IMR-90 (cell line): ENCODE data around the gene PRKCE. TPM values are rescaled to one million over a fixed set of nuclear protein-coding genes. Genes with fewer than 3 reads are reported as not detected.

ENCODE experiments used
- ATAC-seq: fragments of 200-7000 bp; cut with Tn5 transposase; 2 replicates; pipeline ENCODE4 v1.9.1; 2020; ENCODE audit warnings: low read depth, mild to moderate bottlenecking, moderate library complexity
- BruUV-seq: library from RNA; stranded (reverse); fragments of 400-500 nt; replicated peaks from 2 replicates; lab custom pipeline; 2021; lab: Mats Ljungman, UMichigan
- CTCF ChIA-PET: fragments of 300-600 bp; formaldehyde crosslinking; extraction: SDS; loops from one replicate; lab custom pipeline; 2021; ENCODE audit warnings: antibody characterized with exemption; lab: Yijun Ruan, JAX
- POLR2A ChIA-PET: fragments of 300-600 bp; sonication (Branson Sonifier 250); formaldehyde crosslinking; loops from one replicate; lab custom pipeline; 2022; ENCODE audit warnings: antibody characterized with exemption; ENCODE audit not compliant: unreplicated experiment; lab: Charles Lee
- DNase-seq: peaks from one replicate; pipeline ENCODE4 v3.0.0; 2013
- H2AFZ ChIP-seq: replicated peaks from 2 replicates; pipeline ENCODE3; 2013; ENCODE audit warnings: low read length, mild to moderate bottlenecking; ENCODE audit not compliant: poor library complexity
- H2AK5ac ChIP-seq: 2 replicates; pipeline ENCODE4 v1.6.1; 2013; ENCODE audit warnings: low read depth, low read length, inconsistent platforms
- H2AK9ac ChIP-seq: replicated peaks from 2 replicates; pipeline ENCODE3; 2013; ENCODE audit warnings: mild to moderate bottlenecking, low read depth, low read length, moderate library complexity; ENCODE audit not compliant: poor library complexity
- H2BK120ac ChIP-seq: 2 replicates; pipeline ENCODE4 v1.6.1; 2013; ENCODE audit warnings: low read depth, low read length, inconsistent platforms
- H2BK15ac ChIP-seq: 3 replicates; pipeline ENCODE4 v1.6.1; 2013; ENCODE audit warnings: low read depth, low read length, inconsistent platforms
- H2BK20ac ChIP-seq: 2 replicates; pipeline ENCODE4 v1.6.1; 2013; ENCODE audit warnings: low read depth, mild to moderate bottlenecking, inconsistent platforms, low read length, moderate library complexity
- H2BK5ac ChIP-seq: 2 replicates; pipeline ENCODE4 v1.6.1; 2013; ENCODE audit warnings: mild to moderate bottlenecking, low read depth, low read length, inconsistent platforms; ENCODE audit not compliant: poor library complexity, severe bottlenecking
- H3K14ac ChIP-seq: replicated peaks from 2 replicates; pipeline ENCODE4 v1.6.1; 2013; ENCODE audit warnings: low read depth, low read length, inconsistent platforms
- H3K18ac ChIP-seq: 2 replicates; pipeline ENCODE4 v1.6.1; 2013; ENCODE audit warnings: low read depth, low read length, control low read depth
- H3K23ac ChIP-seq: 2 replicates; pipeline ENCODE4 v1.6.1; 2013; ENCODE audit warnings: low read depth, low read length, inconsistent platforms
- H3K27ac ChIP-seq: 2 replicates; pipeline ENCODE4 v1.5.1; 2013; ENCODE audit warnings: mild to moderate bottlenecking, control low read depth, low read length; ENCODE audit not compliant: insufficient read depth
- H3K27me3 ChIP-seq: 2 replicates; pipeline ENCODE4 v1.6.1; 2013; ENCODE audit warnings: low read length; ENCODE audit not compliant: control insufficient read depth, insufficient read depth
- H3K36me3 ChIP-seq: 2 replicates; pipeline ENCODE4 v1.6.1; 2013; ENCODE audit warnings: low read length, mixed read lengths; ENCODE audit not compliant: control insufficient read depth, insufficient read depth
- H3K4ac ChIP-seq: 2 replicates; pipeline ENCODE4 v1.6.1; 2013; ENCODE audit warnings: low read depth, low read length, inconsistent platforms
- H3K4me1 ChIP-seq: 2 replicates; pipeline ENCODE4 v1.6.1; 2013; ENCODE audit warnings: low read length, mixed read lengths; ENCODE audit not compliant: control insufficient read depth, insufficient read depth
- H3K4me2 ChIP-seq: 2 replicates; pipeline ENCODE4 v1.6.1; 2013; ENCODE audit warnings: low read depth, mild to moderate bottlenecking, control low read depth, low read length, moderate library complexity
- H3K4me3 ChIP-seq: 2 replicates; pipeline ENCODE4 v1.5.1; 2013; ENCODE audit warnings: low read depth, mild to moderate bottlenecking, control low read depth, low read length, moderate library complexity; ENCODE audit not compliant: insufficient read depth
- H3K56ac ChIP-seq: 2 replicates; pipeline ENCODE4 v1.6.1; 2013; ENCODE audit warnings: low read length, inconsistent platforms; ENCODE audit not compliant: insufficient read depth; ENCODE audit errors: extremely low read depth
- H3K79me1 ChIP-seq, 2 experiments: 2 replicates each; pipeline ENCODE4 v1.6.1; 2013; ENCODE audit warnings: low read length in 2 of 2, inconsistent platforms in 1 of 2, low read depth in 1 of 2
- H3K9ac ChIP-seq: 2 replicates; pipeline ENCODE4 v1.6.1; 2013; ENCODE audit warnings: low read depth, low read length, control low read depth
- H3K9me1 ChIP-seq: 2 replicates; pipeline ENCODE4 v1.6.1; 2013; ENCODE audit warnings: low read length, inconsistent platforms; ENCODE audit not compliant: insufficient read depth
- H3K9me3 ChIP-seq: 2 replicates; pipeline ENCODE4 v1.6.1; 2013; ENCODE audit warnings: low read length; ENCODE audit not compliant: control insufficient read depth, insufficient read depth
- H4K20me1 ChIP-seq: 2 replicates; pipeline ENCODE4 v1.6.1; 2013; ENCODE audit warnings: low read length, inconsistent platforms; ENCODE audit not compliant: insufficient read depth
- H4K5ac ChIP-seq: 2 replicates; pipeline ENCODE4 v1.6.1; 2013; ENCODE audit warnings: mild to moderate bottlenecking, low read depth, low read length, control low read depth
- H4K8ac ChIP-seq, 2 experiments: 2 replicates each; pipeline ENCODE4 v1.6.1; 2013; ENCODE audit warnings: low read depth in 2 of 2, low read length in 2 of 2, control low read depth in 1 of 2, inconsistent platforms in 1 of 2
- H4K91ac ChIP-seq: 2 replicates; pipeline ENCODE4 v1.6.1; 2013; ENCODE audit warnings: low read depth, low read length, inconsistent platforms; ENCODE audit not compliant: insufficient read depth
- BHLHE40 ChIP-seq: fragments of 150-350 bp; IDR thresholded peaks from 2 replicates; pipeline ENCODE4 v1.6.1; 2016; ENCODE audit warnings: mild to moderate bottlenecking, low read depth, low read length
- CHD1 ChIP-seq: IDR thresholded peaks from 2 replicates; pipeline ENCODE4 v1.6.1; 2012; ENCODE audit warnings: low read depth, low read length, improper control_type of control experiment
- CTCF ChIP-seq: conservative IDR thresholded peaks from 2 replicates; pipeline ENCODE4 v1.5.1; 2012; ENCODE audit warnings: mild to moderate bottlenecking, low read depth, low read length, improper control_type of control experiment
- ELK1 ChIP-seq: fragments of 150-350 bp; IDR thresholded peaks from 2 replicates; pipeline ENCODE4 v1.6.1; 2016; ENCODE audit warnings: low read depth, mild to moderate bottlenecking, low read length, moderate library complexity, borderline replicate concordance
- MXI1 ChIP-seq: IDR thresholded peaks from 2 replicates; pipeline ENCODE4 v1.6.1; 2012; ENCODE audit warnings: low read depth, mild to moderate bottlenecking, low read length, moderate library complexity, borderline replicate concordance
- RAD21 ChIP-seq: IDR thresholded peaks from 2 replicates; pipeline ENCODE4 v1.6.1; 2012; ENCODE audit warnings: low read length, improper control_type of control experiment
- RCOR1 ChIP-seq: IDR thresholded peaks from 2 replicates; pipeline ENCODE4 v1.6.1; 2012; ENCODE audit warnings: mild to moderate bottlenecking, low read length, improper control_type of control experiment; ENCODE audit not compliant: insufficient replicate concordance
- SMC3 ChIP-seq: fragments of 150-350 bp; IDR thresholded peaks from 2 replicates; pipeline ENCODE4 v1.6.1; 2016; ENCODE audit warnings: low read depth, mild to moderate bottlenecking, antibody characterized with exemption, low read length, moderate library complexity
- USF2 ChIP-seq: fragments of 150-350 bp; IDR thresholded peaks from 2 replicates; pipeline ENCODE4 v1.6.1; 2017; ENCODE audit warnings: mild to moderate bottlenecking, antibody characterized with exemption, low read length, low read depth
- WGBS, 2 experiments: methylation state at CpG; one replicate each; pipeline versions ENCODE4 v1.1.5 to v1.1.7; 2013; ENCODE audit warnings: missing lambda C conversion rate in 2 of 2; ENCODE audit not compliant: insufficient read length in 1 of 2; ENCODE audit errors: extremely low coverage in 2 of 2; 5-methylcytosine and 5-hydroxymethylcytosine counted together
- dilution Hi-C: fragments of 300-500 bp; cut with HindIII; formaldehyde crosslinking; loops from one replicate; pipeline ENCODE4 v1.14.3; 2018; ENCODE audit warnings: low sequenced_read_pairs; ENCODE audit not compliant: unreplicated experiment
- in situ Hi-C: fragments of 300-500 bp; cut with MboI; formaldehyde crosslinking; loops from 3 replicates; pipeline ENCODE4 v1.14.3; 2019; ENCODE audit warnings: low sequenced_read_pairs, inconsistent platforms, mixed read lengths
- intact Hi-C: fragments of 100-400 bp; cut with micrococcal nuclease; formaldehyde crosslinking; loops from 2 replicates; pipeline ENCODE4 v1.10.0; 2022
- polyA plus RNA-seq, 3 experiments: library from polyadenylated mRNA; depleted of rRNA; stranded (reverse); fragments of >200 nt; gene quantifications; 2 replicates each; pipeline ENCODE4 v1.2.3, GENCODE V29; 2012; ENCODE audit warnings: low replicate concordance in 1 of 3
- total RNA-seq: library from RNA; depleted of rRNA; stranded (reverse); fragments of >200 nt; gene quantifications from 2 replicates; pipeline ENCODE4 v1.2.3, GENCODE V29; 2012

Gene PRKCE
- total and polyA plus RNA-seq, 2 of the 4 experiments (the other 2 are of a cell fraction) = 8.1 to 32.4 TPM

GRCh38 chr2:45725731-45726130 lies 74.3 kb downstream of the PRKCE start:
- Histone ChIP-seq H3K27ac (no peak overlapping the region), H2BK20ac (no peak overlapping the region), H3K9me1 (0 out of 2 replicates have a peak, but pooled peaks cover 8% of the 10 kb centered on the region), H4K5ac (no peak overlapping the region), H4K20me1 (no peaks in the 10 kb centered on the region), H2AK5ac (no peak overlapping the region), H2BK5ac (no peak overlapping the region), H3K4me3 (no peak overlapping the region), H4K8ac (no peak overlapping the region), H2AK9ac (no peak overlapping the region), H3K4ac (no peak overlapping the region), H3K27me3 (no peaks in the 10 kb centered on the region), H3K4me1 (no peaks in the 10 kb centered on the region), H2BK120ac (no peak overlapping the region), H3K79me1 (peaks cover 6% of the 10 kb centered on the region in 2 experiments; a peak in 3 of 4 replicates), H3K14ac (no peak overlapping the region), H3K9ac (no peak overlapping the region), H3K9me3 (no peaks in the 10 kb centered on the region), H3K56ac (no peak overlapping the region), H2AFZ (no peak overlapping the region), H2BK15ac (no peak overlapping the region), H3K23ac (no peak overlapping the region), H3K18ac (no peak overlapping the region), H3K4me2 (no peak overlapping the region), H3K36me3 (no peaks in the 10 kb centered on the region), H4K91ac (no peak overlapping the region)
- ChIA-PET POLR2A (no interaction called here), CTCF (no interaction called here)
- DNase-seq (no peak), ATAC-seq (no peak)
- in situ Hi-C loops = no loop called here
- intact Hi-C loops = no loop called here
- TF ChIP-seq RAD21 (no peak), USF2 (no peak), CTCF (no peak), BHLHE40 (no peak), CHD1 (no peak), RCOR1 (no peak), MXI1 (no peak), SMC3 (no peak), ELK1 (no peak)
- no TSS peak for BruUV-seq
- no CpG with 5 or more reads among the region's 8 CpGs for WGBS, 2 experiments
- dilution Hi-C loops = no loop called here
